OCI-LY3 (cell line): Measurements from ENCODE around the gene BORCS8.

Experiments
- H2AFZ ChIP-seq: fragments of 200-600, 300-600 bp; shearing (Covaris generic); 2 replicates; pipeline ENCODE4 v1.6.0; 2014; ENCODE audit warnings: antibody characterized with exemption, low read depth, low read length
- H3K27ac ChIP-seq: fragments of 200-600, 300-600 bp; sonication (generic); 2 replicates; pipeline ENCODE4 v1.5.1; 2014; ENCODE audit warnings: mild to moderate bottlenecking, low read length, moderate library complexity, mixed read lengths
- H3K27me3 ChIP-seq: fragments of 200-600, 300-600 bp; sonication (generic); 2 replicates; pipeline ENCODE4 v1.6.1; 2014; ENCODE audit warnings: low read depth, low read length, mixed read lengths
- H3K36me3 ChIP-seq: fragments of 200-600, 300-600 bp; sonication (generic); replicated peaks from 2 replicates; pipeline ENCODE3; 2014; ENCODE audit warnings: low read depth, low read length, mixed read lengths
- H3K4me1 ChIP-seq: fragments of 300-600, 200-600 bp; sonication (generic); 2 replicates; pipeline ENCODE4 v1.6.1; 2014; ENCODE audit warnings: low read length, mixed read lengths
- H3K4me2 ChIP-seq: fragments of 200-600, 300-600 bp; sonication (generic); 2 replicates; pipeline ENCODE4 v1.6.1; 2014; ENCODE audit warnings: low read length, mixed read lengths
- H3K4me3 ChIP-seq: fragments of 300-600, 200-600 bp; sonication (generic); 2 replicates; pipeline ENCODE4 v1.5.1; 2014; ENCODE audit warnings: antibody characterized with exemption, mild to moderate bottlenecking, low read length, moderate library complexity
- H3K79me2 ChIP-seq: fragments of 300-600, 200-600 bp; shearing (Covaris generic); 2 replicates; pipeline ENCODE4 v1.6.1; 2014; ENCODE audit warnings: mild to moderate bottlenecking, low read length, mixed read lengths
- H3K9ac ChIP-seq: fragments of 300-600, 200-600 bp; shearing (Covaris generic); 2 replicates; pipeline ENCODE4 v1.6.0; 2014; ENCODE audit warnings: mild to moderate bottlenecking, low read length, moderate library complexity
- H3K9me3 ChIP-seq: fragments of 200-600, 300-600 bp; shearing (Covaris generic); 2 replicates; pipeline ENCODE4 v1.6.1; 2014; ENCODE audit warnings: low read length, mixed read lengths; ENCODE audit not compliant: insufficient read depth
- H4K20me1 ChIP-seq: fragments of 200-600, 300-600 bp; sonication (generic); 2 replicates; pipeline ENCODE4 v1.6.1; 2016; ENCODE audit warnings: low read length, mixed read lengths; ENCODE audit not compliant: insufficient read depth
- CTCF ChIP-seq: fragments of 200-600, 300-600 bp; sonication (generic); IDR thresholded peaks from 2 replicates; pipeline ENCODE4 v1.5.1; 2014; ENCODE audit warnings: antibody characterized with exemption, low read length, low read depth
- EZH2phosphoT487 ChIP-seq: fragments of 200-600 bp; shearing (Covaris generic); IDR thresholded peaks from 2 replicates; pipeline ENCODE4 v1.6.1; 2018; ENCODE audit warnings: antibody characterized with exemption, mixed run types, low read depth

Gene BORCS8

GRCh38 chr19:19155495-19156219, 36.3 kb downstream of the BORCS8 start:
- Histone ChIP-seq H2AFZ (no peak overlapping the region), H3K79me2 (no peaks in the 10 kb centered on the region; the same call in 1 of the 2 replicates), H3K9ac (peak overlapping the region; percentile 50), H3K4me3 (peak overlapping the region; percentile 29), H3K4me2 (peak overlapping the region; percentile 63), H3K4me1 (peaks cover 87% of the 10 kb centered on the region), H3K36me3 (peaks cover 12% of the 10 kb centered on the region), H3K27ac (peak overlapping the region; percentile 81), H3K27me3 (no peaks in the 10 kb centered on the region), H4K20me1 (no peaks in the 10 kb centered on the region), H3K9me3 (no peaks in the 10 kb centered on the region)
- TF ChIP-seq EZH2phosphoT487 (no peak), CTCF (no peak)

- H3K79me2 ChIP-seq = no peaks in the 10 kb centered on the region
- no peaks in the 10 kb centered on the region for H3K9me3 ChIP-seq
- H2AFZ ChIP-seq = no peak overlapping the region
- H3K4me1 ChIP-seq = peaks cover 84% of the 10 kb centered on the region
- H3K4me2 ChIP-seq = peak overlapping the region; percentile 63
- H3K4me3 ChIP-seq = peak overlapping the region; percentile 17; the same call in 1 of the 2 replicates
- H3K36me3 ChIP-seq = peaks cover 12% of the 10 kb centered on the region
- H3K9ac ChIP-seq = peak overlapping the region; percentile 50
- no peaks in the 10 kb centered on the region for H3K27me3 ChIP-seq
- no peaks in the 10 kb centered on the region for H4K20me1 ChIP-seq
- TF ChIP-seq EZH2phosphoT487 (no peak), CTCF (peak; percentile 45)
- H3K27ac ChIP-seq = peak overlapping the region; percentile 81
Measured at GRCh38 chr19:19154768-19155494, 37.0 kb downstream of the BORCS8 start.

GRCh38 chr19:19152668-19153384, 39.1 kb downstream of the BORCS8 start:
- H3K9me3 ChIP-seq = no peaks in the 10 kb centered on the region
- no peaks in the 10 kb centered on the region for H4K20me1 ChIP-seq
- H2AFZ ChIP-seq = no peak overlapping the region
- no peaks in the 10 kb centered on the region for H3K27me3 ChIP-seq
- H3K4me1 ChIP-seq = peaks cover 63% of the 10 kb centered on the region
- H3K9ac ChIP-seq = no peak overlapping the region
- H3K36me3 ChIP-seq = peaks cover 6% of the 10 kb centered on the region
- no peak overlapping the region for H3K4me2 ChIP-seq
- TF ChIP-seq EZH2phosphoT487 (no peak), CTCF (no peak)
- no peak overlapping the region for H3K4me3 ChIP-seq
- no peak overlapping the region for H3K27ac ChIP-seq
- H3K79me2 ChIP-seq = no peaks in the 10 kb centered on the region

GRCh38 chr19:19151418-19151817, 40.5 kb downstream of the BORCS8 start:
- H3K9me3 ChIP-seq = no peaks in the 10 kb centered on the region
- no peaks in the 10 kb centered on the region for H3K79me2 ChIP-seq
- H3K9ac ChIP-seq = peak overlapping the region; percentile 40; the same call in 1 of the 2 replicates
- no peak overlapping the region for H2AFZ ChIP-seq
- peaks cover 50% of the 10 kb centered on the region for H3K4me1 ChIP-seq
- peak overlapping the region; percentile 22; the same call in 1 of the 2 replicates for H3K27ac ChIP-seq
- H3K27me3 ChIP-seq = no peaks in the 10 kb centered on the region
- H4K20me1 ChIP-seq = no peaks in the 10 kb centered on the region
- no peak for TF ChIP-seq CTCF
- H3K4me3 ChIP-seq = peak overlapping the region; percentile 30
- H3K36me3 ChIP-seq = peaks cover 5% of the 10 kb centered on the region
- H3K4me2 ChIP-seq = peak overlapping the region; percentile 62
